Ishikawa (cell line): ENCODE data around the gene BSPH1.

Source experiments
- CEBPB ChIP-seq: IDR thresholded peaks from 2 replicates; pipeline ENCODE4 v1.6.1; 2012
- CREB1 ChIP-seq: IDR thresholded peaks from 2 replicates; pipeline ENCODE4 v1.6.1; 2012; ENCODE audit warnings: low read depth
- EGR1 ChIP-seq: IDR thresholded peaks from 2 replicates; pipeline ENCODE4 v1.6.1; 2012
- EP300 ChIP-seq: IDR thresholded peaks from 2 replicates; pipeline ENCODE4 v1.6.1; 2012; ENCODE audit warnings: borderline replicate concordance
- FOXM1 ChIP-seq: IDR thresholded peaks from 2 replicates; pipeline ENCODE4 v1.6.1; 2012; ENCODE audit warnings: low read depth, borderline replicate concordance
- NFIC ChIP-seq: IDR thresholded peaks from 2 replicates; pipeline ENCODE4 v1.6.1; 2012
- RAD21 ChIP-seq: IDR thresholded peaks from 2 replicates; pipeline ENCODE4 v1.6.1; 2012; ENCODE audit warnings: low read depth
- TAF1 ChIP-seq: IDR thresholded peaks from 2 replicates; pipeline ENCODE4 v1.6.1; 2012; ENCODE audit warnings: low read depth, mild to moderate bottlenecking
- TCF12 ChIP-seq: IDR thresholded peaks from 2 replicates; pipeline ENCODE4 v1.6.1; 2012; ENCODE audit warnings: low read depth
- TEAD4 ChIP-seq: IDR thresholded peaks from 2 replicates; pipeline ENCODE4 v1.6.1; 2012
- YY1 ChIP-seq: IDR thresholded peaks from 2 replicates; pipeline ENCODE4 v1.6.1; 2012; ENCODE audit warnings: low read depth
- ZBTB7A ChIP-seq: IDR thresholded peaks from 2 replicates; pipeline ENCODE4 v1.6.1; 2012; ENCODE audit warnings: low read depth
- TF ChIP-seq, protein P1 (sequence below): IDR thresholded peaks from 2 replicates; pipeline ENCODE4 v1.6.1; 2012; ENCODE audit warnings: low read depth, mild to moderate bottlenecking
- TF ChIP-seq, protein P2 (sequence below): IDR thresholded peaks from 2 replicates; pipeline ENCODE4 v1.6.1; 2012
- TF ChIP-seq, protein P3 (sequence below): IDR thresholded peaks from 2 replicates; pipeline ENCODE4 v1.6.1; 2012

BSPH1 gene

DNA sequence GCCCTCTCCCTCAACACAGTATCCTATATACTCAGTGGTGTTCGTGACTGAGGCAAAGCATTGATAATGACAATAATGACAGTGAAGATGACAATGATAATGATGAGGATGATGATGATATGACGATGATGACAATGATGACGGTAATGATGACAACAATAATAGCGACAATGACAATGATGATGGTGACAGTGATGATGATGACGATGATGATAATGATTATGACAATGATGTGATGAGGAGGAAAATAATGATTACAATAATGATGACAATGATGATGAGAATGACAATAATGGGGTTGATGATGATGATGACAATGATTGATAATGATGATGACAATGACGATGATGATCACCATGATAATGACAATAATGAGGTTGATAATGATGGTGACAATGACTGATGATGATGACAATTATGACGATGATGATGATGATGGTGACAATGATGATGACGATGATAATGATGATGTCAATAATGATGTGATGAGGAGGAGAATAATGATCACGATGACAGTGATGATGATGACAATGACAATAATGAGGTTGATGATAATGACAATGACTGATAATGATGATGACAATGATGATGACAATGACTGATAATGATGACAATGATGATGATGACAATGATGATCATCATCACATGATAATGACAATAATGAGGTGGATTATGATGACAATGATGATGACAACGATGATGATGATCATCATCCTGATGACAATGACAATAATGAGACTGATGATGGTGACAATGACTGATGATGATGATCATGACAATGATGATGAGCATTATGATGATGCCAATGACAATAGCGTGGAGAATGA, 19.2 kb upstream of the BSPH1 start:
- TF ChIP-seq RAD21, result no peak
- no peak for TF ChIP-seq CEBPB
- no peak for TF ChIP-seq TEAD4
- no peak for TF ChIP-seq EP300
- no peak for TF ChIP-seq CREB1
- no peak for TF ChIP-seq TAF1
- TF ChIP-seq FOXM1, result no peak
- no peak for TF ChIP-seq NFIC
- TF ChIP-seq, protein P1, sequence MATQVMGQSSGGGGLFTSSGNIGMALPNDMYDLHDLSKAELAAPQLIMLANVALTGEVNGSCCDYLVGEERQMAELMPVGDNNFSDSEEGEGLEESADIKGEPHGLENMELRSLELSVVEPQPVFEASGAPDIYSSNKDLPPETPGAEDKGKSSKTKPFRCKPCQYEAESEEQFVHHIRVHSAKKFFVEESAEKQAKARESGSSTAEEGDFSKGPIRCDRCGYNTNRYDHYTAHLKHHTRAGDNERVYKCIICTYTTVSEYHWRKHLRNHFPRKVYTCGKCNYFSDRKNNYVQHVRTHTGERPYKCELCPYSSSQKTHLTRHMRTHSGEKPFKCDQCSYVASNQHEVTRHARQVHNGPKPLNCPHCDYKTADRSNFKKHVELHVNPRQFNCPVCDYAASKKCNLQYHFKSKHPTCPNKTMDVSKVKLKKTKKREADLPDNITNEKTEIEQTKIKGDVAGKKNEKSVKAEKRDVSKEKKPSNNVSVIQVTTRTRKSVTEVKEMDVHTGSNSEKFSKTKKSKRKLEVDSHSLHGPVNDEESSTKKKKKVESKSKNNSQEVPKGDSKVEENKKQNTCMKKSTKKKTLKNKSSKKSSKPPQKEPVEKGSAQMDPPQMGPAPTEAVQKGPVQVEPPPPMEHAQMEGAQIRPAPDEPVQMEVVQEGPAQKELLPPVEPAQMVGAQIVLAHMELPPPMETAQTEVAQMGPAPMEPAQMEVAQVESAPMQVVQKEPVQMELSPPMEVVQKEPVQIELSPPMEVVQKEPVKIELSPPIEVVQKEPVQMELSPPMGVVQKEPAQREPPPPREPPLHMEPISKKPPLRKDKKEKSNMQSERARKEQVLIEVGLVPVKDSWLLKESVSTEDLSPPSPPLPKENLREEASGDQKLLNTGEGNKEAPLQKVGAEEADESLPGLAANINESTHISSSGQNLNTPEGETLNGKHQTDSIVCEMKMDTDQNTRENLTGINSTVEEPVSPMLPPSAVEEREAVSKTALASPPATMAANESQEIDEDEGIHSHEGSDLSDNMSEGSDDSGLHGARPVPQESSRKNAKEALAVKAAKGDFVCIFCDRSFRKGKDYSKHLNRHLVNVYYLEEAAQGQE, result no peak
- no peak for TF ChIP-seq TCF12
- TF ChIP-seq, protein P2, sequence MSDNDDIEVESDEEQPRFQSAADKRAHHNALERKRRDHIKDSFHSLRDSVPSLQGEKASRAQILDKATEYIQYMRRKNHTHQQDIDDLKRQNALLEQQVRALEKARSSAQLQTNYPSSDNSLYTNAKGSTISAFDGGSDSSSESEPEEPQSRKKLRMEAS, result no peak
- TF ChIP-seq EGR1, result no peak
- TF ChIP-seq YY1, result no peak

DNA sequence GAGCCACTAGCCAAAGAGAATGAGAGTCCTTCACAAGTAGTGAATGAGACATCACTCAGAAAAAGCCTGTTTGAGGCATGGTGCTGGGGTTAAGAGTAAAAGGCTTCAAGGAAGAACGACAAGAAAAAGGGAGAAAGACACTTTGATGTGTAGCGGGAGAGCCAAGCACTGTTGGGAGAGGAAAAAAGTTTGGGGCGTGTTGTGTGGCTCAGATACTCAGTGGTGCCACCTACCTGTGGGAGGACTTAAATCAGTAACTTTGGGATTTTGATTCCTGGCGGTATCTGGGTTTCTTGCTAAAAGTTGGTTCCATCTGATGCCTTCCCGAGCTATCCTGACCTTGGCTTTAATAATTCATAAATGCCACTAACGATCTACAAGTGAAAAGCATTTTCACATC, 14.8 kb upstream of the BSPH1 start:
- no peak for TF ChIP-seq RAD21
- TF ChIP-seq TEAD4, result no peak
- TF ChIP-seq, protein P3, sequence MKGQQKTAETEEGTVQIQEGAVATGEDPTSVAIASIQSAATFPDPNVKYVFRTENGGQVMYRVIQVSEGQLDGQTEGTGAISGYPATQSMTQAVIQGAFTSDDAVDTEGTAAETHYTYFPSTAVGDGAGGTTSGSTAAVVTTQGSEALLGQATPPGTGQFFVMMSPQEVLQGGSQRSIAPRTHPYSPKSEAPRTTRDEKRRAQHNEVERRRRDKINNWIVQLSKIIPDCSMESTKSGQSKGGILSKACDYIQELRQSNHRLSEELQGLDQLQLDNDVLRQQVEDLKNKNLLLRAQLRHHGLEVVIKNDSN, result no peak
- TF ChIP-seq, protein P2, result no peak
- TF ChIP-seq EGR1, result no peak
- TF ChIP-seq, protein P1, result no peak
- TF ChIP-seq YY1, result no peak
- no peak for TF ChIP-seq CEBPB
- TF ChIP-seq FOXM1, result no peak
- TF ChIP-seq TAF1, result no peak
- no peak for TF ChIP-seq ZBTB7A
- no peak for TF ChIP-seq CREB1

DNA sequence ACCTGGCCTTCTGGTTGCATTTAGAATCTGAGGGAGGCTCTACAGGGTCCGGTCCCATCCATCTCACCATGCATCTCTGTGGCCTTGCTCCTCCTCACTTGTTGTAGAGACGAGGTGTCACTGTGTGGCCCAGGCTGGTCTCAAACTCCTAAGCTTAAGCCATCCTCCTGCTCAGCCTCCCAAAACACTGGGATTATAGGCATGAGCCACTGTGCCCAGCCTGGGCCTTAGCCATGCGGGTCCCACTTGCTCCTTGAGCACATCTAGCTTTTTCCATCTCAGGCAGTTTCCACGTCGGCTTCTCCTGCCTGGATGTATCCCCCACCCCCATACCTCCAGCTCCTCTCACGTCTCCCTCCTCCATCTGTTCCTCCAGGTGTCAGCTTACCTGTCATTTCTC, 12.3 kb upstream of the BSPH1 start:
- no peak for TF ChIP-seq TAF1
- no peak for TF ChIP-seq EGR1
- TF ChIP-seq, protein P2, result no peak
- no peak for TF ChIP-seq EP300
- no peak for TF ChIP-seq CREB1
- TF ChIP-seq RAD21, result no peak
- TF ChIP-seq TCF12, result no peak

DNA sequence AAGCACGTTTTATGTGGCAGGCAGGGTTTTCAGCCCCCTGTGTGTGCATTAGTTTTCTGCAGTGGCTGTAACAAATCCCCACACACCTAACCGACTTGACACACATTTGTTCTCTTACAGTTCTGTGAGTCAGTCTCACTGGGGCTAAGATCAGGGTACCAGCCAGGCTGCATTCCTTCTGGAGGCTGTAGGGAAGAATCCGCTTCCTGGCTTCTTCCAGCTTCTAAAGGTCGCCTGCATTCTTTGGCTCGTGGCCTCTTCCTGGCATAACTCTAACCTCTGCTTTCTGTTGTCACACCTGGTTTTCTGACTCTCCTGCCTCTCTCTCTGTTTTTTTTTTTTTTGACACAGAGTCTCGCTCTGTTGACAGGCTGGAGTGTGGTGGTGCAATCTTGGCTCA, 8.9 kb upstream of the BSPH1 start:
- TF ChIP-seq RAD21, result no peak
- no peak for TF ChIP-seq CEBPB
- TF ChIP-seq EP300, result no peak
- no peak for TF ChIP-seq ZBTB7A

DNA sequence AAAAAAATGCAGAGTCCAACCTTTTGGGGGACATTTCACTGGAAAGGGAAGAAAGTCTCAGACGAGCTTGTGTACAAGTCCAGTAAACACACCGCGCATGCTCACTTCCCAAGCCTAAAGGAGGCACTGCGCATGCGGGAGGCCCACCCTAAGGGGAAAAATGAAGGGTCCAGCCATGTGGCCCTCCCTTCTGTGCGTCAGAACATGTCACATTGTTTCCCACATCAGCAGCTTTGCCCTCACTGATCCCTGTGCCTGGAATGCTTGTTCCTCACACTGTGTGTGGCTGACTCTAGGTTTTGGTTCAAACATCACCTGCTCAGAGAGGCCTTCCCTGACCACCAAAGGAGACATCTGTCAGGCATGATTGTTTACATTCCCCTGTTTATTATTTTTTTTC, 6.8 kb upstream of the BSPH1 start:
- TF ChIP-seq CREB1 (no peak), ZBTB7A (no peak), NFIC (no peak)
- TF ChIP-seq, protein P2, result no peak

DNA sequence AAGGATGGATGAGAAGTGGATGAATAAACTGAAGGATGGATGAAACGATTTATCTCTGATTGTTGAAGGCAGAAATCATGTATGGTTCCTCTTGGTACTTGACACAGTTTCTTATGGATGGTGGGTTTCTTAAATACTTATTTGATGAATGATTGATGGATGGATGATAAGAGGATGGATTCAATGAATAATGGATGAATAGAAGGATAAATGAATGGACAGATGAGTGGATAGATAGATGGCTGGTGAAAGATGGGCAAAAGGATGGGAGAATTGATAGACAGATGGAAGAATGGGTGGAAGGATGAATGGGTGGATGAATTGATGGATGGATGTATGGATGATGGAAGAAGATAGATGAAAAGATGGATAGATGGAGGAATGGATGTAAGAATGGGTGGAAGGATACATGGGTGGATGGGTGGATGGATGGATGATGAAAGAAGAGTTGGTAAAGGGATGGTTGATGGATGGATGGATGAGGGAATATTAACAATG, 4.3 kb upstream of the BSPH1 start:
- no peak for TF ChIP-seq EP300
- TF ChIP-seq TEAD4, result no peak
- no peak for TF ChIP-seq ZBTB7A
- no peak for TF ChIP-seq NFIC
